Glutamatergic neuron (in vitro differentiated cells): ENCODE results near the gene SSRP1. TPM values are rescaled to one million over a fixed set of nuclear protein-coding genes. Genes with fewer than 3 reads are reported as not detected.

Source experiments
- DNase-seq: peaks from one replicate; pipeline ENCODE4 v3.0.0; 2022
- H3K27ac Mint-ChIP-seq: one replicate; pipeline ENCODE4 v1.8.0; 2020; ENCODE audit warnings: mild to moderate bottlenecking, mixed read lengths, inconsistent platforms; ENCODE audit not compliant: unreplicated experiment
- H3K27me3 Mint-ChIP-seq: one replicate; pipeline ENCODE4 v1.8.0; 2020; ENCODE audit warnings: mild to moderate bottlenecking, moderate library complexity, mixed read lengths, inconsistent platforms; ENCODE audit not compliant: unreplicated experiment
- H3K36me3 Mint-ChIP-seq: one replicate; pipeline ENCODE4 v1.8.0; 2020; ENCODE audit warnings: mild to moderate bottlenecking, mixed read lengths, inconsistent platforms; ENCODE audit not compliant: unreplicated experiment
- H3K4me1 Mint-ChIP-seq: one replicate; pipeline ENCODE4 v1.8.0; 2020; ENCODE audit warnings: mild to moderate bottlenecking, low read depth, mixed read lengths, inconsistent platforms; ENCODE audit not compliant: unreplicated experiment
- H3K4me3 Mint-ChIP-seq: one replicate; pipeline ENCODE4 v1.8.0; 2020; ENCODE audit warnings: mild to moderate bottlenecking, mixed read lengths, inconsistent platforms; ENCODE audit not compliant: unreplicated experiment
- H3K9me3 Mint-ChIP-seq: one replicate; pipeline ENCODE4 v1.8.0; 2020; ENCODE audit warnings: mild to moderate bottlenecking, moderate library complexity, mixed read lengths, inconsistent platforms; ENCODE audit not compliant: unreplicated experiment
- total RNA-seq: library from RNA; stranded (reverse); fragmentation: NEBNext Ultra II Directional; extraction: Animal tissue kit (Norgen Biotek cat#: 25700); gene quantifications from one replicate; pipeline ENCODE4 v1.2.1, GENCODE V29; 2021; ENCODE audit not compliant: unreplicated experiment
- TF ChIP-seq, protein P1 (sequence below): fragments of 200-600 bp; sonication (generic); IDR thresholded peaks from one replicate; pipeline ENCODE4 v1.5.0; 2021; ENCODE audit not compliant: partially characterized antibody, unreplicated experiment

SSRP1 gene
- total RNA-seq, 1 donor from 2014 or later: 91.4 TPM

DNA sequence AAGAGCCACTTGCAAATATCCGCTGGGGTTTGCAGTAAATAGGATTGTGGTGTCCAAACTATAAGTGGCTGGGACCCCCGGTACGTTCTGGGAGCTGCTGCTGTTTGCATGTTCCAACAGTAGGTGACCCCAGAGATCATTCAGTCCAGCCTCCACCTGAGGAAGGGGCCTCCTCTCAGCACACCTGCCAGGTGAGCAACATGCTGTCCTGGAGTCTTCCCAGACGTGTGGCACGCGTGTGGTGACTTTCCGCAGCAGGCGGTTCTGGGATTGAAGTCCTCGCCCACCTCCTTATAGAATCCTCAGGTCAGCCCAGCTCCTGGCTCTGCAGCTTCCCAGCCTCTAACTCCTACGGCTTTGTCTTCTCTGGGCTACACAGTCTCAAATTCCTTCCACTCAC, 9.1 kb upstream of the SSRP1 start:
- peak overlapping the region; percentile 72 for H3K4me3 Mint-ChIP-seq
- no peak overlapping the region for H3K27ac Mint-ChIP-seq
- DNase-seq: no peak
- H3K9me3 Mint-ChIP-seq: peaks cover 13% of the 10 kb centered on the region
- peaks cover 12% of the 10 kb centered on the region for H3K36me3 Mint-ChIP-seq
- TF ChIP-seq, protein P1, sequence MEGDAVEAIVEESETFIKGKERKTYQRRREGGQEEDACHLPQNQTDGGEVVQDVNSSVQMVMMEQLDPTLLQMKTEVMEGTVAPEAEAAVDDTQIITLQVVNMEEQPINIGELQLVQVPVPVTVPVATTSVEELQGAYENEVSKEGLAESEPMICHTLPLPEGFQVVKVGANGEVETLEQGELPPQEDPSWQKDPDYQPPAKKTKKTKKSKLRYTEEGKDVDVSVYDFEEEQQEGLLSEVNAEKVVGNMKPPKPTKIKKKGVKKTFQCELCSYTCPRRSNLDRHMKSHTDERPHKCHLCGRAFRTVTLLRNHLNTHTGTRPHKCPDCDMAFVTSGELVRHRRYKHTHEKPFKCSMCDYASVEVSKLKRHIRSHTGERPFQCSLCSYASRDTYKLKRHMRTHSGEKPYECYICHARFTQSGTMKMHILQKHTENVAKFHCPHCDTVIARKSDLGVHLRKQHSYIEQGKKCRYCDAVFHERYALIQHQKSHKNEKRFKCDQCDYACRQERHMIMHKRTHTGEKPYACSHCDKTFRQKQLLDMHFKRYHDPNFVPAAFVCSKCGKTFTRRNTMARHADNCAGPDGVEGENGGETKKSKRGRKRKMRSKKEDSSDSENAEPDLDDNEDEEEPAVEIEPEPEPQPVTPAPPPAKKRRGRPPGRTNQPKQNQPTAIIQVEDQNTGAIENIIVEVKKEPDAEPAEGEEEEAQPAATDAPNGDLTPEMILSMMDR: no peak
- peaks cover 36% of the 10 kb centered on the region for H3K4me1 Mint-ChIP-seq
- H3K27me3 Mint-ChIP-seq: peaks cover 17% of the 10 kb centered on the region

DNA sequence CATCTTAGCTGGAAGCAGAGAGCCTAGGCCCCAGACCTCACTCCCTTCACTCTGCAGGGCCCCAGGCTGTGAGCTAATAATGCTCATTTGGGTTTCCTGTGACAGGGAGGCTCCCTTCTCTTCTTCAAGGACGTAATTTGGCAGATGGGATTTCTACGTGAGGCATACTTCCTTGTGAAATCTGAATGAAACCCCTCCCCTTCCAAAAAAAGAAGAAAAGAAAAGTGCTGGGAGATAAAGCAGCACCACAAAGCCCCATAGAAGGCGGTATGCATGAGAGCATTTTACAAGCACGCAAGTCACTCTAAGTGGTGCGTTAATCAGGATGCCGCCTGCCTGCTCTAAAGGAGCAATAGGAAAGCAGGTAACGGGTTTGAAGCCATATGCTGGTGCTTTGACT, 8.1 kb upstream of the SSRP1 start:
- DNase-seq: no peak
- Mint-ChIP-seq H3K9me3 (peaks cover 19% of the 10 kb centered on the region), H3K36me3 (peaks cover 16% of the 10 kb centered on the region), H3K4me3 (peak overlapping the region; percentile 78), H3K4me1 (peaks cover 37% of the 10 kb centered on the region), H3K27me3 (peaks cover 24% of the 10 kb centered on the region), H3K27ac (no peak overlapping the region)
- TF ChIP-seq, protein P1: no peak

DNA sequence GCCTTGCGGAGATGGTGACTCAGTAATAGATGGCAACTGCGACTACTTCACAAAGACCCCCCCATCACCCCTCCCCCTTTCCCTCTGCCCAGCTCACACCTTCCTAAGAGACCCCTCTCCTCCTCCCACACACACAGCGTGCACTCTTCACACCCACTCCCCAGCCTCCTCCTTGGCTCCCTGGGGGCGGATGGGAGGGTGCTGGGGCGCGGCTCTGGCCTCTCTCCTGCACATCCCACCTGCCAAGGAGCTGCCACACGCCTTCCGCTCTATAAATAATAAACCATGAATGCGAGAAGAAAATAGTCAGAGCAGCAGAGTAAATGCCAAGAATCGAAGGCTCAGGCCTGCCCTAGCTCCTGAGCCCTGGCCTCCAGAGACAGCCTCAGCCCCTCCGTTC, 7.0 kb upstream of the SSRP1 start:
- no peak for DNase-seq
- TF ChIP-seq, protein P1: no peak
- Mint-ChIP-seq H3K36me3 (peaks cover 16% of the 10 kb centered on the region), H3K4me3 (peak overlapping the region; percentile 78), H3K27ac (peak overlapping the region; percentile 55), H3K9me3 (peaks cover 21% of the 10 kb centered on the region), H3K4me1 (peaks cover 40% of the 10 kb centered on the region), H3K27me3 (peaks cover 30% of the 10 kb centered on the region)

DNA sequence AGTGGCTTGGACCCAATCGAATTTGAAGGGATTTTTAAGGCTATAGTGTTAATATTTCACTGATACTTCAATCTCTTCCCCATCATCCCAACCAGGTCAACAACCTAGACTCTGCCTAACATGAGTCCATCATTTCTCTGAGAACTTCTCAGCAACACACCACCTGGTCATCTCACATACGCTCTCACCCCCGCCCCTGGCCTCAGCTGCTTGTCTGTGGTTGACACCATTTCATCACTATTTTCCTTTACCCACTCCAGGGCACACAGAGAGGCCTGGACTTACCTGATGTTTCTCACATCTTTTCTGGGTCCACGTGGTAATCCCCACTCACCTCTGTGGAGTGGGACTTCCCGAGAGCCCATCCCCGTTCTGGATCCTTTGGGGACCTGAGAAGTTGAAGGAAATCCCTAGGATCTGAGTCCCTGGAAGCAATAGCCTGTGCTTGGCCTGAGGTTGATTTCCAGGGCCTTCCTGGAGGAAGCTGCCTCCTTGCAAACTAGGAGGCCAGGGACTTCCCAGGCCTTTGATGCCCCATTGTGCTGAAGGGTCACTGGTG, 5.6 kb upstream of the SSRP1 start:
- peaks cover 31% of the 10 kb centered on the region for H3K27me3 Mint-ChIP-seq
- H3K4me1 Mint-ChIP-seq: peaks cover 43% of the 10 kb centered on the region
- TF ChIP-seq, protein P1: no peak

DNA sequence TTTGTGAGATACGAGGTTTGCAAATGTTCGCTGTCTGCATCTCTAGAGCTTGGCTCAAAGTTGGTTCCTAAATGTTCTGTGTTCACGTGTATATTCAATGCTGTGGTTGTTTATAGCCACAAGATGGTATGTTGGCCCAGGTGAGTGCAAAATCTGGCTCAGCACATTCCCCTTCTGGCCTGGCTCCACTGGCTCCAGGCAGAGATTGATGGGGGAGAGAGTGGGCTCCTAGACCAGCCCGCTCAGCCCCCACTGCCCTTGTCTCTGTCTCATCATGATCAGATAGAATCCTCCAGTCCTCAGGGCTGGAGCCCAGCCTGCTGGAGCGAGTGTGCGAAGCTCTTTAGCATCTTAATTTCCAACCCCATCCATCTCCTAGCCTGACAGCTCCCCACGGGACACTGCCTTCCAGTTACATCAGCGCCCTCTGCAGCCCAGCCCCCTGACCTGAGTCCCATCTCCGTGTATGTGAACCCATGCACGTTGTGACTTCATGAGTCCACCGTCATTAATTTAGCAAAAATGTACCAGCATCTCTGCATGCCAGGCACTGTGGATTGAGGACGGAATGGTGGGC, 4.4 kb upstream of the SSRP1 start:
- Mint-ChIP-seq H3K4me3 (peak overlapping the region; percentile 97), H3K36me3 (peaks cover 16% of the 10 kb centered on the region), H3K27me3 (peaks cover 37% of the 10 kb centered on the region), H3K9me3 (peaks cover 18% of the 10 kb centered on the region), H3K4me1 (peaks cover 45% of the 10 kb centered on the region), H3K27ac (peak overlapping the region; percentile 98)
- TF ChIP-seq, protein P1: no peak
- peak; percentile 85 for DNase-seq

More for the DNA sequence above, 5.6 kb upstream of the SSRP1 start:
- peaks cover 16% of the 10 kb centered on the region for H3K36me3 Mint-ChIP-seq
- no peak for DNase-seq
- peak overlapping the region; percentile 97 for H3K4me3 Mint-ChIP-seq
- H3K27ac Mint-ChIP-seq: no peak overlapping the region
- peaks cover 21% of the 10 kb centered on the region for H3K9me3 Mint-ChIP-seq
